Smooth muscle cell (in vitro differentiated cells): ENCODE results near the gene MSI2. TPM values are rescaled to one million over a fixed set of nuclear protein-coding genes. Genes with fewer than 3 reads are reported as not detected.

Source experiments
- DNase-seq: peaks from one replicate; lab custom pipeline; 2025; ENCODE audit not compliant: unreplicated experiment; lab: John Stamatoyannopoulos, UW
- H2AFZ ChIP-seq: fragments of 200-600 bp; sonication (generic); 2 replicates; pipeline ENCODE4 v1.6.0; 2016; ENCODE audit warnings: antibody characterized with exemption, low read depth, mild to moderate bottlenecking
- H3F3A ChIP-seq: fragments of 200-600 bp; sonication (generic); 2 replicates; pipeline ENCODE4 v1.6.0; 2017; ENCODE audit warnings: antibody characterized with exemption, low read depth
- H3K27ac ChIP-seq: fragments of 200-600 bp; sonication (generic); 2 replicates; pipeline ENCODE4 v1.5.1; 2016; ENCODE audit warnings: low read depth, mild to moderate bottlenecking
- H3K27me3 ChIP-seq: fragments of 200-600 bp; sonication (generic); 2 replicates; pipeline ENCODE4 v1.6.1; 2016; ENCODE audit warnings: low read depth, mild to moderate bottlenecking
- H3K36me3 ChIP-seq: fragments of 200-600 bp; sonication (generic); 2 replicates; pipeline ENCODE4 v1.5.1; 2016; ENCODE audit warnings: low read depth
- H3K4me1 ChIP-seq: fragments of 200-600 bp; sonication (generic); 2 replicates; pipeline ENCODE4 v1.5.1; 2016; ENCODE audit warnings: low read depth
- H3K4me2 ChIP-seq: fragments of 200-600 bp; sonication (generic); 2 replicates; pipeline ENCODE4 v1.6.0; 2016; ENCODE audit warnings: mild to moderate bottlenecking
- H3K4me3 ChIP-seq: fragments of 200-600 bp; sonication (generic); 2 replicates; pipeline ENCODE4 v1.5.1; 2016; ENCODE audit warnings: mild to moderate bottlenecking
- H3K79me2 ChIP-seq: fragments of 200-600 bp; sonication (generic); 2 replicates; pipeline ENCODE4 v1.6.0; 2016; ENCODE audit warnings: low read depth, mild to moderate bottlenecking
- H3K9ac ChIP-seq: fragments of 200-600 bp; sonication (generic); 2 replicates; pipeline ENCODE4 v1.6.0; 2016; ENCODE audit warnings: low read depth
- H3K9me3 ChIP-seq: fragments of 200-600 bp; sonication (generic); replicated peaks from 2 replicates; pipeline ENCODE4 v1.5.1; 2016; ENCODE audit warnings: low read depth
- H4K20me1 ChIP-seq: fragments of 200-600 bp; sonication (generic); 2 replicates; pipeline ENCODE4 v1.6.0; 2016; ENCODE audit warnings: low read depth
- WGBS: methylation state at CpG from one replicate; pipeline ENCODE4 v1.1.7; 2016; ENCODE audit warnings: low lambda C conversion rate; 5-methylcytosine and 5-hydroxymethylcytosine counted together
- polyA plus RNA-seq: library from polyadenylated mRNA; unstranded; fragments of >200 nt; fragmentation: Nextera tagmentation; extraction: Ambion mirVana; gene quantifications from 2 replicates; pipeline ENCODE4 v1.2.1, GENCODE V29; 2016
- total RNA-seq: library from RNA; depleted of rRNA; stranded (reverse); fragments of >200 nt; gene quantifications from 2 replicates; pipeline ENCODE4 v1.2.3, GENCODE V29; 2014
- TF ChIP-seq, protein P1 (sequence below): fragments of 200-600 bp; sonication (generic); IDR thresholded peaks from 2 replicates; pipeline ENCODE4 v1.5.1; 2017; ENCODE audit warnings: borderline replicate concordance, mild to moderate bottlenecking, antibody characterized with exemption; ENCODE audit not compliant: insufficient read depth, poor library complexity, severe bottlenecking

MSI2 gene
- total and polyA plus RNA-seq, 2 experiments from 2014 or later, result 5.7 to 36.5 TPM

GRCh38 chr17:57677858-57678257 is 421.5 kb downstream of the MSI2 start:
- H2AFZ ChIP-seq, result no peak overlapping the region
- no peak overlapping the region for H3K9ac ChIP-seq
- no peaks in the 10 kb centered on the region for H3K9me3 ChIP-seq
- no peaks in the 10 kb centered on the region for H3K27me3 ChIP-seq
- peaks cover under 1% of the 10 kb centered on the region for H3F3A ChIP-seq
- H3K79me2 ChIP-seq, result no peaks in the 10 kb centered on the region
- TF ChIP-seq, protein P1, sequence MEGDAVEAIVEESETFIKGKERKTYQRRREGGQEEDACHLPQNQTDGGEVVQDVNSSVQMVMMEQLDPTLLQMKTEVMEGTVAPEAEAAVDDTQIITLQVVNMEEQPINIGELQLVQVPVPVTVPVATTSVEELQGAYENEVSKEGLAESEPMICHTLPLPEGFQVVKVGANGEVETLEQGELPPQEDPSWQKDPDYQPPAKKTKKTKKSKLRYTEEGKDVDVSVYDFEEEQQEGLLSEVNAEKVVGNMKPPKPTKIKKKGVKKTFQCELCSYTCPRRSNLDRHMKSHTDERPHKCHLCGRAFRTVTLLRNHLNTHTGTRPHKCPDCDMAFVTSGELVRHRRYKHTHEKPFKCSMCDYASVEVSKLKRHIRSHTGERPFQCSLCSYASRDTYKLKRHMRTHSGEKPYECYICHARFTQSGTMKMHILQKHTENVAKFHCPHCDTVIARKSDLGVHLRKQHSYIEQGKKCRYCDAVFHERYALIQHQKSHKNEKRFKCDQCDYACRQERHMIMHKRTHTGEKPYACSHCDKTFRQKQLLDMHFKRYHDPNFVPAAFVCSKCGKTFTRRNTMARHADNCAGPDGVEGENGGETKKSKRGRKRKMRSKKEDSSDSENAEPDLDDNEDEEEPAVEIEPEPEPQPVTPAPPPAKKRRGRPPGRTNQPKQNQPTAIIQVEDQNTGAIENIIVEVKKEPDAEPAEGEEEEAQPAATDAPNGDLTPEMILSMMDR, result no peak
- H3K36me3 ChIP-seq, result no peaks in the 10 kb centered on the region
- H3K4me1 ChIP-seq, result no peaks in the 10 kb centered on the region
- WGBS, result 98% methylated on average over 6 of the region's 6 CpGs
- H4K20me1 ChIP-seq, result no peaks in the 10 kb centered on the region
- H3K4me3 ChIP-seq, result no peak overlapping the region
- H3K27ac ChIP-seq, result no peak overlapping the region
- no peak for DNase-seq
- no peak overlapping the region for H3K4me2 ChIP-seq

DNA sequence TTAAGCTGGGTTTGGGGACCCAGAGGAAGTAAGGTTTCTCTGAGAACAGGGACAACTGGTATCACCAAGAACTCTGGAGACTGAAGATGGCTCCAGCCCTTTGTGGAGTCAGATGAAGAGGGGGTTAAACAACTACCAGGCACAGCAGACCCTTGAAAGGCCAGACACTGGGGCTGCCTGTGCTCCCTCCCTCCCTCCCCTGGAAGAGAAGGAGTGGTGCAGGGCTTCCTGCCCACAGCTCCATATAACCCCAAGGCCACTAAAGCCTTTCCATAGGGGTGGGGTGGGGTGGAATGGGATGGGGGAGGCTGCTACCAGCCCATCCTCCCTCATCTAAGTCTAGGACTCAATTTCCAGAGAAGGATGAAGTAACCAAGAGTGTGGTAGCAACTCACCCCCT is 422.1 kb downstream of the MSI2 start:
- H3K4me1 ChIP-seq, result no peaks in the 10 kb centered on the region

GRCh38 chr17:57679356-57679755 is 423.0 kb downstream of the MSI2 start:
- Histone ChIP-seq H4K20me1 (no peaks in the 10 kb centered on the region), H3K79me2 (no peaks in the 10 kb centered on the region), H3K27ac (no peak overlapping the region), H3K4me3 (no peak overlapping the region), H3K4me1 (no peaks in the 10 kb centered on the region), H2AFZ (no peak overlapping the region), H3K9ac (no peak overlapping the region), H3K4me2 (no peak overlapping the region), H3K9me3 (no peaks in the 10 kb centered on the region), H3K36me3 (no peaks in the 10 kb centered on the region), H3F3A (no peaks in the 10 kb centered on the region), H3K27me3 (no peaks in the 10 kb centered on the region)
- 95% methylated on average over 7 of the region's 7 CpGs for WGBS
- TF ChIP-seq, protein P1, result no peak
- DNase-seq, result no peak

More for the DNA sequence above, 422.1 kb downstream of the MSI2 start:
- Histone ChIP-seq H3K27me3 (no peaks in the 10 kb centered on the region), H3K4me3 (no peak overlapping the region), H3K36me3 (no peaks in the 10 kb centered on the region), H3F3A (no peaks in the 10 kb centered on the region), H3K79me2 (no peaks in the 10 kb centered on the region), H2AFZ (no peak overlapping the region), H4K20me1 (no peaks in the 10 kb centered on the region), H3K9me3 (no peaks in the 10 kb centered on the region), H3K4me2 (no peak overlapping the region), H3K9ac (no peak overlapping the region), H3K27ac (no peak overlapping the region)
- DNase-seq, result no peak
- TF ChIP-seq, protein P1, result no peak

DNA sequence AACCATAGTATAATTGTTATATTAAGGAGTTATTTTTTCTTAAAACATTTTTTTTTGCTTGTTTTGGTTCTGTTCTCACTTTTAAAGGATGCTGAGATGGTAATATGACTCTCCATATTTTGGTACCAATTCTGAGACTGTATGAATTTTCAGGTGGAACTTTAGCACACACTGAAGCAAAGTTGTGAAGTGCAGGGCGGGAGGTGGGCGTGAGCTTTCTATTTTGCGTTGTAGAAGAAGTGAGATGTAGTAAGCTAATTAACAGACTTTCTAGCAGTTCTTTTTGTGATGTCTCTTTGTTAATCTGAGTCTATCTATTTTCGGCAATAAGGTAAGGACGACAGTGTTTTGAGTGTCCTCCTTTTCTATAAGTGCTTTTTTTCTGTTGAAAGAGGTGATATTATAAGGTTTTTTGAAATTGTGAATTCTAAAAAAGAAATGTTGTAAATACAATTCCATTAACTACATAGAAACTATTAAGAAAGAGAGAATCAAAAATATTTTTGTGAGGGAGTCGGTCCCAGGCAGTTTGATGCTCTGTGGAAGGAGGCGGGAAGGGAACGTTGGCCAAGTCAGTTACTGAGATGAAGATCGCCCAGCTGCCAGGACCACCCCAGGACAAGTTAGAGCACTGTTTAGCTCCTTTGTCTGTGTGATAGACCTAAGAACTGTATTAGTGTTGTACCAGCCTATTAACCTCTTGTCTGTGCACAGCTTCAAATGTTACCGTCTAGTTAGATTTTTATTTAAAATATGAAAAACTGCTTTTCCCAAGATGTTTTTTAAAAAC is 423.8 kb downstream of the MSI2 start:
- H3K27ac ChIP-seq, result no peak overlapping the region
- TF ChIP-seq, protein P1, result no peak
- no peaks in the 10 kb centered on the region for H3K79me2 ChIP-seq
- H3K9me3 ChIP-seq, result no peaks in the 10 kb centered on the region
- no peaks in the 10 kb centered on the region for H3K36me3 ChIP-seq
- no peak for DNase-seq
- H3K4me2 ChIP-seq, result no peak overlapping the region
- H4K20me1 ChIP-seq, result no peaks in the 10 kb centered on the region
- H3K9ac ChIP-seq, result no peak overlapping the region
- no peaks in the 10 kb centered on the region for H3K27me3 ChIP-seq
- H2AFZ ChIP-seq, result no peak overlapping the region
- no peak overlapping the region for H3K4me3 ChIP-seq
- no peaks in the 10 kb centered on the region for H3F3A ChIP-seq
- H3K4me1 ChIP-seq, result no peaks in the 10 kb centered on the region
- 95% methylated on average over 10 of the region's 10 CpGs for WGBS
